NCI-H748 (cell line): Measurements from ENCODE around the gene CRYBG2.
A peak's percentile ranks its signal among the peaks of the same experiment; 100 is the strongest.
"Not testable (repeated sequence)": the region's sequence is repeated elsewhere in the genome, so short reads cannot be mapped to it uniquely, and the experiment has no call there.

ENCODE experiments used
- DNase-seq: peaks from one replicate; lab custom pipeline; 2025; ENCODE audit not compliant: unreplicated experiment; lab: John Stamatoyannopoulos, UW

The CRYBG2 gene

GRCh38 chr1:26296340-26297056 is 57.4 kb downstream of the CRYBG2 start:
- no peak for DNase-seq

- DNase-seq, result no peak
These were observed 58.5 kb downstream of the CRYBG2 start for GRCh38 chr1:26295194-26296138.

GRCh38 chr1:26293911-26294463 is 59.9 kb downstream of the CRYBG2 start:
- no peak for DNase-seq

- not testable (repeated sequence) for DNase-seq
These were observed 61.2 kb downstream of the CRYBG2 start for GRCh38 chr1:26292735-26293134.

DNA sequence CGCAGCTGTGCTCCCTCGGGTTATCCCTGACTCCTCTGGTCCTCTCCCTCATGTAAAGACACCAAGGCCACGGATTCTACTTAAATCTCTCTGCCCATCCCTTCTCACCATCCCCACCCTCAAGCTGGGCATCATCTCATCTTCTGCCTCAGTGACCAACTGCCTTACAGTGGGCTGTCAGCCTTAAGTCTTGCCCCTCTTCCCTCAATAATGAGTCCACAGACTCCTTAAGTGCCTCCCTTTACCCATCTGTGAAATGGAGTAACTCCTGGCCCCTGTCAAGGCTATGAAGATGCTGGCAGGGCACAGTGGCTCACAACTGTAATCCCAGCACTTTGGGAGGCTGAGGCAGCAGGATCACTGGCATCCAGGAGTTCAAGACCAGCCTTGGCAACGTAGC is 62.0 kb downstream of the CRYBG2 start:
- no peak for DNase-seq

GRCh38 chr1:26291433-26291832 is 62.5 kb downstream of the CRYBG2 start:
- no peak for DNase-seq

DNA sequence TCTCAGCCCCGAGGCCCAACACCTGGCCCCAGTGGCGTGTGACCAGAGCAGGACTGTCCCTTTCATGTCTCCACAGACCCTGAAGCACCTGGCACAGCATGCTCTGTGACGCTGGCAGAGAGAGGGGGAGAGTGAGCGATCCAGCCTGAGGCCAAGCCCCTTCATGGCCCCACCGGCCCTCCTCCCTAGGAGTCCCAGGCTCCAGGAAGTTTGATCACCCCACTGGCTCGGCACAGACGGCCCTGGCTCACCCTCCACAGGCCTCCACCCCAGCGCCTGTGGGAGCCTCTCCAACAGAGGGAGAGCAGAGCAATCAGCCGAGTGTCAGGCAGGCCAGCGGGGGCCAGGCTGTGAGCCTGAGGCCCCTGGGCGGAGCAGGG is 63.1 kb downstream of the CRYBG2 start:
- DNase-seq, result no peak

DNA sequence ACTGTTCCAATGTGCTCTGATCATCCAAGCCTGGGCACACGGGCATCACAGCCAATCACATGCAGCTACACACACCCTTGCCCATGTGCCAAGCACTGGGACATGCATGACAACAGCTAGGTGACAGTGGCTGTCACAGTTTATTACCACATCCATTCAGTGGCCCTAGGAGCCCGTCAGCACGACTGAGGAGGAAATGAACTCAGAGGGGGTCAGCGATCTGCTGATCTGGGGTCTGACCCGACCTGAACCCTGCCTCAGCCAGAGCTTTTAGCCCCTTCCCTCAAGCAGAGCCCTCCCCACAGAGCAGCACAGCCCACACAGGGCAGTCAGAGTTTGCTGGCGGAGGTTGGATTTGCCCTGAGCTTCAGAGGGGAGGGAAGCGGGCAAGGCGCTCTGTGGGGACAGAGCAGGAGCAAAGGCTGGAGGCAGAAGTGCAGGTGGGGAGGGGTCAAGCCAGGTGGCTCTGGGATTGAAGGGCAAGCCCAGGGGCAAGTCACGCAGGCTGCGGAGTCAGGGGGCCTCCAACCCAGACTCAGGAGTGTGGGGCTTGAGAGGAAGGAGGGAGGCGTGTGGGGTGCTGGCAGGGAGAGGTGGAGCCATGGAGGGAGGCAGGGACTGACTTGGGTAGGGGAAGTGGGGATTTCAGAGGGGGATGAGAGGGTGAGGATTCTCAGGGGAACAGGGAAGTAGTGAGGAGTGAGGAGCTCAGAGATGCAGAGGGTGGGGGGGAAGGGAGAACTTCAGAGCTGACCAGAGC is 63.6 kb downstream of the CRYBG2 start:
- DNase-seq, result no peak

GRCh38 chr1:26289158-26290059 is 64.5 kb downstream of the CRYBG2 start:
- DNase-seq, result no peak

DNA sequence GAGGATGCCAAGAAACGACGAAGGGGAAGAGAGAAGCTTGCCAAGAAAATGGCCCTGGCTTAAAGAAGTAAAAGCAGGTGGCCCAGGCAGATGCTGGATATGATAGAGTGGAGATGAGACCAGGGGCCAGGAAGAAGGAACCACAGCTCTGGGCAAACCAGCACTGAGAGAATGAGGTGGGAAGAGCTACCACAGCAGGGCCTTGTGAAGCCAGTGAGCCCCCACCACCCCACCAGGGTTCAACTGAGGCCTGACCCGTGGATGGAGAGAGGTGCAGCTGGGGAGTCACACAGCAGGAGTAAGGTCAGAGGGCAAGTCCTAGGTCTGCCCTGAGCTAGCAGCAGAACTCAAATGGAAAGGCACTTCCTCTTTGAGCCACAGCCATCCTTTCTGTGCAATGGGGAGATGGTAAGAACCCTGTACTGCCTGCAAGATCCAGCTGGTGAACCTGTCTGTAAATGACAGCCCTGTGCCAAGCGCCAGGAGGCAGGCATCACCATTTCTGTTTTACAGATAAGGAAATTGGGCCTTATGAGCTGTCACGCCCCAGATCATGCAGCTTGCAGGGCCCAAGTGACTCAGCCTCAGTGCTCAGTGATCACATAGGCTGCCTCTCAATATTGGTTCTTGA is 65.5 kb downstream of the CRYBG2 start:
- DNase-seq, result no peak

DNA sequence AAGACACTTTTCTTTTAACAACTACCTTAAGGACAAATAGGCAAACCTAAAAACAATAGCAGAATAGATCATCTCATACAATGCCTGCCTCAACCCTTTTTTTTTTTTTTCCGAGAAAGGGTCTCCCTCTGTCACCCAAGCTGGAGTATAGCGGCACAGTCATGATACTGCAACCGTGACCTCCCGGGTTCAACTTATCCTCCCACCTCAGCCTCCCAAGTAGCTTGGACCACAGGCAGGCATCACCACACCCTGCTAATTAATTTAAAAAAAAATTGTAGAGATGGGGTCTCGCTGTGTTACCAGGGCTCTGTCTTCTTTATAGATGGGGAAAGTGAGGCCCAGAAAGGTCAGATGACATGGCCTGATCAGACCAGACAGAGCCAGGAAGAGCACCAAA is 66.1 kb downstream of the CRYBG2 start:
- DNase-seq, result no peak

GRCh38 chr1:26287033-26287711 is 66.8 kb downstream of the CRYBG2 start:
- DNase-seq, result no peak

DNA sequence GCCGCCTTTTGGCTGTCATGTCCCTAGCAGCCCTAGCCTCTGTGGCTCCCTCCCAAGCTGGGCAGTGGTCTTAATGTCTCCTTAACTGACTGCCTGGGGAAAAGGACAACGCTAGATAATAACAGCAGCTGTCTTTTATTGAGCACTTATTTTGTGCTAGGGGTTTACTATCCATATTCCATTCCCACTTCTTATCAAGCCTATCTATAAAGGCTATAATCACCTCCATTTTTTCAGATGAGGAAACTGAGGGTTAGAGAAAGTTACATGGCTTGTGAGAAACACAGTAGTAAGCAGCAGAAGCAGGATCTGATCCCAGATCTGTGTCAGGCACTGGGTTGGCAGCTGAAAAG is 67.9 kb downstream of the CRYBG2 start:
- DNase-seq, result no peak

- DNase-seq, result peak; percentile 21
These were observed 68.4 kb downstream of the CRYBG2 start for GRCh38 chr1:26285366-26286063.

- peak; percentile 37 for DNase-seq
These were observed 69.2 kb downstream of the CRYBG2 start for GRCh38 chr1:26284597-26285347.

DNA sequence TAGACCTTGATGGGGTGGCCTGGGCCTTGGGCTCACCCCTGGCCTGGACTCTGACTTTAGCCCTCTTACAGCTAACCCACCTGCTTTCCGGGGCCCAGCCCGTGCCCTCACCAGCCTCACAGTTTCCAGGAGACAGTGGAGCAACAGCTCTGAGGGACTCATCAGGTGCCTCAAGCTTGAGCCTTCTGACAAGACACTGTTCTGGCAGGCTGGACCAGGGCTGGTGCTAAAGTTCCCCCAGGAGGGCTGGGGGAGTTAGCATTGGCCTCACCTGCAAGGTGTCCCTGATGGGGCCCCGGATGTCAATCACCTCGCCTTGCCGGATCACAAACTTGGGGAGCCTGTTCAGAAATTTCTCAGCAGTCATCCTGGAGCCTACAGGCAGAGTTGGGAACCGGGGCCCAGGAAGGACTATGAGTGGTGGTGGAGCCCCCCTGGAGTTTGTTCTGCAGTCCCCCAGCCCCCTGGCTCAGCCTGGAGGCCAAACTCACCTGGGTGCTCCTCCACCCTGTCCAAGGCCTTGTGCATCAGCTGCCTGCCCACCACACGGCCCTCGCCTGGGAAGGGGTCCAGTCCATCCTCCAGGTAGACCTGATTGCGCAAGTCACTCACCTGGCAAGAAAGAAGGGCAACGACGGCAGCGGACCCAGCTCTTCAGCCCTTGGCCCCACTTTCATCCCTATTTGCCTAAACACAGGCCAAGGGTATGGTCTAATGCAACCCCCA is 69.9 kb downstream of the CRYBG2 start:
- no peak for DNase-seq

GRCh38 chr1:26283279-26283853 is 70.6 kb downstream of the CRYBG2 start:
- DNase-seq, result no peak
